Activated naive CD4-positive, alpha-beta T cell treated with anti-CD3 and anti-CD28 coated beads, Interleukin-2, amount 50 U/mL, for 72 hours (primary cell): ENCODE results near the gene ZMAT3. TPM values are rescaled to one million over a fixed set of nuclear protein-coding genes. Genes with fewer than 3 reads are reported as not detected.

Experiments
- total RNA-seq, 2 donors: library from RNA; stranded (reverse); gene quantifications; one replicate each; pipeline ENCODE4 v1.2.3, GENCODE V29; 2022

ZMAT3 gene
- total RNA-seq, 2 donors from 2014 or later = 11.1 to 83.2 TPM

Other genes with a start within 250 kb of the ZMAT3 start
- gene PIK3CA, start 76.5 kb upstream of the ZMAT3 start, total RNA-seq = 10 to 100 TPM in 1 of 2 donors, 1 to 10 TPM in 1; 9.0 to 16.0 TPM
- under 1 TPM; 0.43 to 0.55 TPM for gene KCNMB3, start 179.3 kb upstream of the ZMAT3 start, total RNA-seq